IMR-90 (cell line): ENCODE measurements around the gene GPR132.

Source experiments
- BHLHE40 ChIP-seq: fragments of 150-350 bp; IDR thresholded peaks from 2 replicates; pipeline ENCODE4 v1.6.1; 2016; ENCODE audit warnings: mild to moderate bottlenecking, low read depth, low read length
- CHD1 ChIP-seq: IDR thresholded peaks from 2 replicates; pipeline ENCODE4 v1.6.1; 2012; ENCODE audit warnings: low read depth, low read length, improper control_type of control experiment
- MAFK ChIP-seq: IDR thresholded peaks from 2 replicates; pipeline ENCODE4 v1.6.1; 2012; ENCODE audit warnings: low read depth, low read length, improper control_type of control experiment
- MXI1 ChIP-seq: IDR thresholded peaks from 2 replicates; pipeline ENCODE4 v1.6.1; 2012; ENCODE audit warnings: low read depth, mild to moderate bottlenecking, low read length, moderate library complexity, borderline replicate concordance
- POLR2A ChIP-seq: IDR thresholded peaks from 2 replicates; pipeline ENCODE4 v1.6.1; 2012; ENCODE audit warnings: mild to moderate bottlenecking, low read depth, low read length
- TF ChIP-seq, protein P1 (sequence below): conservative IDR thresholded peaks from 2 replicates; pipeline ENCODE4 v1.5.1; 2012; ENCODE audit warnings: mild to moderate bottlenecking, low read depth, low read length, improper control_type of control experiment
- TF ChIP-seq, protein P2 (sequence below): fragments of 150-350 bp; IDR thresholded peaks from 2 replicates; pipeline ENCODE4 v1.6.1; 2017; ENCODE audit warnings: mild to moderate bottlenecking, antibody characterized with exemption, low read length, low read depth

DNA sequence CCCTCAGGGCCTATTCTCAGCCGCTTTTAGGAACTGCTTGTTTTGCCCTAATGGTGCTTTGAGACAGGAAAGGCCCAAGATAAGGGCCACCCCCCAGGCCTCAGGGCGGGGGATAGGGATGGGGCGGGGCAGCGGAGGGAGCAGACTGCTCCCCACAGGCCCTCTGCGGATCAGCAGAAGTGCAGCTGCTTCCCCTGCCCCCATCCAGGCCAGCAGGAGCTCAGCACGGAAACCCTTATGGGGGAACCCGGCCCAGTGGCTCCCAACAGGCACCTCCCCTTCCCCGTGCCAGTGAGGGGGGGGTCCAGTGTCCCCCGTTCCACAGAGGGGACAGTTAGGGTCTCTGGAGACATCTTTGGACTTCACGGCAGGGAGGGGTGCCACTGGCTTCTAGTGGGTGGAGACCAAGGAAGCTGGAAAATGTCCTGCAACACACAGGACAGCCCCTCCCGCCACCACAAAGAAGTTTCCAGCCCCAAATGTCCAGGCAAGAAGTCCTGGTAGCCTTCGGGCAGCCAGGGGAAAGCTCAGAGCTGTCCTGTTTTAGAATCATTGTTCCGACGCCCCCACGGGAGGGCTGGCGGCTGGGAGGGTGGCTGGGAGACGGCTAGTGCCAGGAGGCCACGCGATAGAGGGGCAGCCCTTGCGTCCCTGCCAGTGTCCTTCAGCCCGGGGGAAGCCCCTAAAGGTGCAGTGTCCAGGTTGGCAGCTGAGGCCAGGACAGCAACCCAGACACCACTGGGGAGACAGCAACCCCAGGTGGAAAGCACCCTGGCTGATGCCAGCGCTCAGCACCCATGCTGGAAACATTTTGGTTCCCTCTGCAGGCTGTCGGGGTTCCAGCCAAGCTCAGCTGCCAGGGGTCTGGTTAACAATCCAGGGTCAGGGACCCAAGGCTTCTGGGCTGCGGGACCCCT lies 10.4 kb upstream of the GPR132 start:
- no peak for TF ChIP-seq POLR2A
- no peak for TF ChIP-seq MXI1
- TF ChIP-seq, protein P1, sequence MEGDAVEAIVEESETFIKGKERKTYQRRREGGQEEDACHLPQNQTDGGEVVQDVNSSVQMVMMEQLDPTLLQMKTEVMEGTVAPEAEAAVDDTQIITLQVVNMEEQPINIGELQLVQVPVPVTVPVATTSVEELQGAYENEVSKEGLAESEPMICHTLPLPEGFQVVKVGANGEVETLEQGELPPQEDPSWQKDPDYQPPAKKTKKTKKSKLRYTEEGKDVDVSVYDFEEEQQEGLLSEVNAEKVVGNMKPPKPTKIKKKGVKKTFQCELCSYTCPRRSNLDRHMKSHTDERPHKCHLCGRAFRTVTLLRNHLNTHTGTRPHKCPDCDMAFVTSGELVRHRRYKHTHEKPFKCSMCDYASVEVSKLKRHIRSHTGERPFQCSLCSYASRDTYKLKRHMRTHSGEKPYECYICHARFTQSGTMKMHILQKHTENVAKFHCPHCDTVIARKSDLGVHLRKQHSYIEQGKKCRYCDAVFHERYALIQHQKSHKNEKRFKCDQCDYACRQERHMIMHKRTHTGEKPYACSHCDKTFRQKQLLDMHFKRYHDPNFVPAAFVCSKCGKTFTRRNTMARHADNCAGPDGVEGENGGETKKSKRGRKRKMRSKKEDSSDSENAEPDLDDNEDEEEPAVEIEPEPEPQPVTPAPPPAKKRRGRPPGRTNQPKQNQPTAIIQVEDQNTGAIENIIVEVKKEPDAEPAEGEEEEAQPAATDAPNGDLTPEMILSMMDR: no peak
- TF ChIP-seq BHLHE40: no peak
- TF ChIP-seq MAFK: no peak
- TF ChIP-seq CHD1: no peak
- TF ChIP-seq, protein P2, sequence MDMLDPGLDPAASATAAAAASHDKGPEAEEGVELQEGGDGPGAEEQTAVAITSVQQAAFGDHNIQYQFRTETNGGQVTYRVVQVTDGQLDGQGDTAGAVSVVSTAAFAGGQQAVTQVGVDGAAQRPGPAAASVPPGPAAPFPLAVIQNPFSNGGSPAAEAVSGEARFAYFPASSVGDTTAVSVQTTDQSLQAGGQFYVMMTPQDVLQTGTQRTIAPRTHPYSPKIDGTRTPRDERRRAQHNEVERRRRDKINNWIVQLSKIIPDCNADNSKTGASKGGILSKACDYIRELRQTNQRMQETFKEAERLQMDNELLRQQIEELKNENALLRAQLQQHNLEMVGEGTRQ: no peak
